IMR-90 (cell line): ENCODE data around the gene TANGO6. TPM values are rescaled to one million over a fixed set of nuclear protein-coding genes. Genes with fewer than 3 reads are reported as not detected.

ENCODE experiments used
- ATAC-seq: fragments of 200-7000 bp; cut with Tn5 transposase; 2 replicates; pipeline ENCODE4 v1.9.1; 2020; ENCODE audit warnings: low read depth, mild to moderate bottlenecking, moderate library complexity
- BruUV-seq: library from RNA; stranded (reverse); fragments of 400-500 nt; replicated peaks from 2 replicates; lab custom pipeline; 2021; lab: Mats Ljungman, UMichigan
- CTCF ChIA-PET: fragments of 300-600 bp; formaldehyde crosslinking; extraction: SDS; loops from one replicate; lab custom pipeline; 2021; ENCODE audit warnings: antibody characterized with exemption; lab: Yijun Ruan, JAX
- POLR2A ChIA-PET: fragments of 300-600 bp; sonication (Branson Sonifier 250); formaldehyde crosslinking; loops from one replicate; lab custom pipeline; 2022; ENCODE audit warnings: antibody characterized with exemption; ENCODE audit not compliant: unreplicated experiment; lab: Charles Lee
- DNase-seq: peaks from one replicate; pipeline ENCODE4 v3.0.0; 2013
- H2AFZ ChIP-seq: replicated peaks from 2 replicates; pipeline ENCODE3; 2013; ENCODE audit warnings: low read length, mild to moderate bottlenecking; ENCODE audit not compliant: poor library complexity
- H2AK5ac ChIP-seq: 2 replicates; pipeline ENCODE4 v1.6.1; 2013; ENCODE audit warnings: low read depth, low read length, inconsistent platforms
- H2AK9ac ChIP-seq: replicated peaks from 2 replicates; pipeline ENCODE3; 2013; ENCODE audit warnings: mild to moderate bottlenecking, low read depth, low read length, moderate library complexity; ENCODE audit not compliant: poor library complexity
- H2BK120ac ChIP-seq: 2 replicates; pipeline ENCODE4 v1.6.1; 2013; ENCODE audit warnings: low read depth, low read length, inconsistent platforms
- H2BK15ac ChIP-seq: 3 replicates; pipeline ENCODE4 v1.6.1; 2013; ENCODE audit warnings: low read depth, low read length, inconsistent platforms
- H2BK20ac ChIP-seq: 2 replicates; pipeline ENCODE4 v1.6.1; 2013; ENCODE audit warnings: low read depth, mild to moderate bottlenecking, inconsistent platforms, low read length, moderate library complexity
- H2BK5ac ChIP-seq: 2 replicates; pipeline ENCODE4 v1.6.1; 2013; ENCODE audit warnings: mild to moderate bottlenecking, low read depth, low read length, inconsistent platforms; ENCODE audit not compliant: poor library complexity, severe bottlenecking
- H3K14ac ChIP-seq: replicated peaks from 2 replicates; pipeline ENCODE4 v1.6.1; 2013; ENCODE audit warnings: low read depth, low read length, inconsistent platforms
- H3K18ac ChIP-seq: 2 replicates; pipeline ENCODE4 v1.6.1; 2013; ENCODE audit warnings: low read depth, low read length, control low read depth
- H3K23ac ChIP-seq: 2 replicates; pipeline ENCODE4 v1.6.1; 2013; ENCODE audit warnings: low read depth, low read length, inconsistent platforms
- H3K27ac ChIP-seq: 2 replicates; pipeline ENCODE4 v1.5.1; 2013; ENCODE audit warnings: mild to moderate bottlenecking, control low read depth, low read length; ENCODE audit not compliant: insufficient read depth
- H3K27me3 ChIP-seq: 2 replicates; pipeline ENCODE4 v1.6.1; 2013; ENCODE audit warnings: low read length; ENCODE audit not compliant: control insufficient read depth, insufficient read depth
- H3K36me3 ChIP-seq: 2 replicates; pipeline ENCODE4 v1.6.1; 2013; ENCODE audit warnings: low read length, mixed read lengths; ENCODE audit not compliant: control insufficient read depth, insufficient read depth
- H3K4ac ChIP-seq: 2 replicates; pipeline ENCODE4 v1.6.1; 2013; ENCODE audit warnings: low read depth, low read length, inconsistent platforms
- H3K4me1 ChIP-seq: 2 replicates; pipeline ENCODE4 v1.6.1; 2013; ENCODE audit warnings: low read length, mixed read lengths; ENCODE audit not compliant: control insufficient read depth, insufficient read depth
- H3K4me2 ChIP-seq: 2 replicates; pipeline ENCODE4 v1.6.1; 2013; ENCODE audit warnings: low read depth, mild to moderate bottlenecking, control low read depth, low read length, moderate library complexity
- H3K4me3 ChIP-seq: 2 replicates; pipeline ENCODE4 v1.5.1; 2013; ENCODE audit warnings: low read depth, mild to moderate bottlenecking, control low read depth, low read length, moderate library complexity; ENCODE audit not compliant: insufficient read depth
- H3K56ac ChIP-seq: 2 replicates; pipeline ENCODE4 v1.6.1; 2013; ENCODE audit warnings: low read length, inconsistent platforms; ENCODE audit not compliant: insufficient read depth; ENCODE audit errors: extremely low read depth
- H3K79me1 ChIP-seq, 2 experiments: 2 replicates each; pipeline ENCODE4 v1.6.1; 2013; ENCODE audit warnings: low read length in 2 of 2, inconsistent platforms in 1 of 2, low read depth in 1 of 2
- H3K9ac ChIP-seq: 2 replicates; pipeline ENCODE4 v1.6.1; 2013; ENCODE audit warnings: low read depth, low read length, control low read depth
- H3K9me1 ChIP-seq: 2 replicates; pipeline ENCODE4 v1.6.1; 2013; ENCODE audit warnings: low read length, inconsistent platforms; ENCODE audit not compliant: insufficient read depth
- H3K9me3 ChIP-seq: 2 replicates; pipeline ENCODE4 v1.6.1; 2013; ENCODE audit warnings: low read length; ENCODE audit not compliant: control insufficient read depth, insufficient read depth
- H4K20me1 ChIP-seq: 2 replicates; pipeline ENCODE4 v1.6.1; 2013; ENCODE audit warnings: low read length, inconsistent platforms; ENCODE audit not compliant: insufficient read depth
- H4K5ac ChIP-seq: 2 replicates; pipeline ENCODE4 v1.6.1; 2013; ENCODE audit warnings: mild to moderate bottlenecking, low read depth, low read length, control low read depth
- H4K8ac ChIP-seq, 2 experiments: 2 replicates each; pipeline ENCODE4 v1.6.1; 2013; ENCODE audit warnings: low read depth in 2 of 2, low read length in 2 of 2, control low read depth in 1 of 2, inconsistent platforms in 1 of 2
- H4K91ac ChIP-seq: 2 replicates; pipeline ENCODE4 v1.6.1; 2013; ENCODE audit warnings: low read depth, low read length, inconsistent platforms; ENCODE audit not compliant: insufficient read depth
- BHLHE40 ChIP-seq: fragments of 150-350 bp; IDR thresholded peaks from 2 replicates; pipeline ENCODE4 v1.6.1; 2016; ENCODE audit warnings: mild to moderate bottlenecking, low read depth, low read length
- CEBPB ChIP-seq: IDR thresholded peaks from 2 replicates; pipeline ENCODE4 v1.6.1; 2012; ENCODE audit warnings: low read depth, low read length, improper control_type of control experiment
- CHD1 ChIP-seq: IDR thresholded peaks from 2 replicates; pipeline ENCODE4 v1.6.1; 2012; ENCODE audit warnings: low read depth, low read length, improper control_type of control experiment
- CTCF ChIP-seq: conservative IDR thresholded peaks from 2 replicates; pipeline ENCODE4 v1.5.1; 2012; ENCODE audit warnings: mild to moderate bottlenecking, low read depth, low read length, improper control_type of control experiment
- ELK1 ChIP-seq: fragments of 150-350 bp; IDR thresholded peaks from 2 replicates; pipeline ENCODE4 v1.6.1; 2016; ENCODE audit warnings: low read depth, mild to moderate bottlenecking, low read length, moderate library complexity, borderline replicate concordance
- FOS ChIP-seq: fragments of 150-350 bp; IDR thresholded peaks from 2 replicates; pipeline ENCODE4 v1.6.1; 2016; ENCODE audit warnings: low read depth, low read length
- MAFK ChIP-seq: IDR thresholded peaks from 2 replicates; pipeline ENCODE4 v1.6.1; 2012; ENCODE audit warnings: low read depth, low read length, improper control_type of control experiment
- MAZ ChIP-seq: IDR thresholded peaks from 2 replicates; pipeline ENCODE4 v1.6.1; 2012; ENCODE audit warnings: low read depth, mild to moderate bottlenecking, low read length, improper control_type of control experiment, moderate library complexity, borderline replicate concordance
- MXI1 ChIP-seq: IDR thresholded peaks from 2 replicates; pipeline ENCODE4 v1.6.1; 2012; ENCODE audit warnings: low read depth, mild to moderate bottlenecking, low read length, moderate library complexity, borderline replicate concordance
- NFE2L2 ChIP-seq: fragments of 150-350 bp; IDR thresholded peaks from 2 replicates; pipeline ENCODE4 v1.6.1; 2016; ENCODE audit warnings: low read depth, mild to moderate bottlenecking, low read length
- POLR2A ChIP-seq: IDR thresholded peaks from 2 replicates; pipeline ENCODE4 v1.6.1; 2012; ENCODE audit warnings: mild to moderate bottlenecking, low read depth, low read length
- RAD21 ChIP-seq: IDR thresholded peaks from 2 replicates; pipeline ENCODE4 v1.6.1; 2012; ENCODE audit warnings: low read length, improper control_type of control experiment
- RCOR1 ChIP-seq: IDR thresholded peaks from 2 replicates; pipeline ENCODE4 v1.6.1; 2012; ENCODE audit warnings: mild to moderate bottlenecking, low read length, improper control_type of control experiment; ENCODE audit not compliant: insufficient replicate concordance
- RFX5 ChIP-seq: IDR thresholded peaks from 2 replicates; pipeline ENCODE4 v1.8.0; 2012; ENCODE audit warnings: low read depth, mild to moderate bottlenecking, low read length, moderate library complexity
- SMC3 ChIP-seq: fragments of 150-350 bp; IDR thresholded peaks from 2 replicates; pipeline ENCODE4 v1.6.1; 2016; ENCODE audit warnings: low read depth, mild to moderate bottlenecking, antibody characterized with exemption, low read length, moderate library complexity
- WGBS, 2 experiments: methylation state at CpG; one replicate each; pipeline versions ENCODE4 v1.1.5 to v1.1.7; 2013; ENCODE audit warnings: missing lambda C conversion rate in 2 of 2; ENCODE audit not compliant: insufficient read length in 1 of 2; ENCODE audit errors: extremely low coverage in 2 of 2; 5-methylcytosine and 5-hydroxymethylcytosine counted together
- dilution Hi-C: fragments of 300-500 bp; cut with HindIII; formaldehyde crosslinking; loops from one replicate; pipeline ENCODE4 v1.14.3; 2018; ENCODE audit warnings: low sequenced_read_pairs; ENCODE audit not compliant: unreplicated experiment
- in situ Hi-C: fragments of 300-500 bp; cut with MboI; formaldehyde crosslinking; loops from 3 replicates; pipeline ENCODE4 v1.14.3; 2019; ENCODE audit warnings: low sequenced_read_pairs, inconsistent platforms, mixed read lengths
- intact Hi-C: fragments of 100-400 bp; cut with micrococcal nuclease; formaldehyde crosslinking; loops from 2 replicates; pipeline ENCODE4 v1.10.0; 2022
- polyA plus RNA-seq, 3 experiments: library from polyadenylated mRNA; depleted of rRNA; stranded (reverse); fragments of >200 nt; gene quantifications; 2 replicates each; pipeline ENCODE4 v1.2.3, GENCODE V29; 2012; ENCODE audit warnings: low replicate concordance in 1 of 3
- total RNA-seq: library from RNA; depleted of rRNA; stranded (reverse); fragments of >200 nt; gene quantifications from 2 replicates; pipeline ENCODE4 v1.2.3, GENCODE V29; 2012
- TF ChIP-seq, protein P1 (sequence below): fragments of 150-350 bp; IDR thresholded peaks from 2 replicates; pipeline ENCODE4 v1.6.1; 2017; ENCODE audit warnings: mild to moderate bottlenecking, antibody characterized with exemption, low read length, low read depth

The TANGO6 gene
- total and polyA plus RNA-seq, 2 of the 4 experiments (the other 2 are of a cell fraction), result 6.7 to 22.4 TPM

DNA sequence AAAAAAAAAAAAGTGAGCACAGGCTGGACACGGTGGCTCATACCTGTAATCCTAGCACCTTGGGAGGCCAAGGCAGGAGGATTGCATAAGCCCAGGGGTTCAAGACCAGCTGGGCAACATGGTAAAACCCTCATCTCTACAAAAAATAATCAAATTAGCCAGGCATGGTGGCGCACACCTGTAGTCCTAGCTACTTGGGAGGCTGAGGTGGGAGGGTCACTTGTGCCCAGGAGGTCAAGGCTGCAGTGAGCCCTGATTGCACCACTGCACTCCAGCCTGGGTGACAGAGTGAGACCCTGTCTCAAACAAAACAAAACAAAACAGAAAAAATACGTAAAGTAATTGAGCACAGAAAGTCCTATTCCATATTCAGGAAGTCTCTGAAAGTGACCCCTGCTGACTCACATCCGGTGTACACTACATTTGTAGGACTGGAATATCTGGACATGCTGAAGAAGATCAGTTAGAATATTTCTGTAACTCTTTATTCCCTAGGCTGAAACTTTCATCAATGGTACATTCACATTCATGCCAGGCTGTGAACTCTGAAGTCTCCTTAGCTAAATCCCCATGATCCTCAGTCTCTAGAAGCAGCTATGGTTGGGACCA, 196.1 kb downstream of the TANGO6 start:
- Histone ChIP-seq H3K9ac (no peak overlapping the region), H3K4me3 (no peak overlapping the region), H2BK5ac (no peak overlapping the region), H4K5ac (no peak overlapping the region), H3K4me2 (no peak overlapping the region), H3K36me3 (peaks cover 3% of the 10 kb centered on the region), H2AK9ac (no peak overlapping the region), H4K8ac (no peak overlapping the region), H2BK20ac (no peak overlapping the region), H2AK5ac (no peak overlapping the region), H3K27me3 (no peaks in the 10 kb centered on the region), H3K4ac (no peak overlapping the region), H3K9me3 (no peaks in the 10 kb centered on the region), H3K18ac (no peak overlapping the region; the same call in 1 of the 2 replicates), H2BK15ac (no peak overlapping the region), H2BK120ac (no peak overlapping the region), H4K91ac (no peak overlapping the region), H3K14ac (no peak overlapping the region; the same call in 1 of the 2 replicates), H3K27ac (no peak overlapping the region), H2AFZ (no peak overlapping the region), H3K9me1 (peaks cover 6% of the 10 kb centered on the region), H3K56ac (no peak overlapping the region), H4K20me1 (no peaks in the 10 kb centered on the region), H3K23ac (no peak overlapping the region), H3K4me1 (peaks cover 5% of the 10 kb centered on the region), H3K79me1 (no peaks in the 10 kb centered on the region)
- ChIA-PET POLR2A (no interaction called here), CTCF (interaction anchor here (0.6 kb wide), 1 partner anchor 58 kb away, joined by 3 read pairs; no protein-coding TSS in a partner anchor)
- no peak for ATAC-seq
- intact Hi-C loops (no loop called here), in situ Hi-C loops (no loop called here), dilution Hi-C loops (no loop called here)
- no TSS peak for BruUV-seq
- DNase-seq, result peak; percentile 45
- WGBS, 2 experiments, result 100% methylated on average over 1 of the region's 4 CpGs; no CpG with 5 or more reads in 1 of the 2 experiments
- no peak for TF ChIP-seq CEBPB
- TF ChIP-seq NFE2L2, result no peak
- TF ChIP-seq CTCF, result no peak
- TF ChIP-seq RFX5, result no peak
- TF ChIP-seq, protein P1, sequence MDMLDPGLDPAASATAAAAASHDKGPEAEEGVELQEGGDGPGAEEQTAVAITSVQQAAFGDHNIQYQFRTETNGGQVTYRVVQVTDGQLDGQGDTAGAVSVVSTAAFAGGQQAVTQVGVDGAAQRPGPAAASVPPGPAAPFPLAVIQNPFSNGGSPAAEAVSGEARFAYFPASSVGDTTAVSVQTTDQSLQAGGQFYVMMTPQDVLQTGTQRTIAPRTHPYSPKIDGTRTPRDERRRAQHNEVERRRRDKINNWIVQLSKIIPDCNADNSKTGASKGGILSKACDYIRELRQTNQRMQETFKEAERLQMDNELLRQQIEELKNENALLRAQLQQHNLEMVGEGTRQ, result no peak
- TF ChIP-seq CHD1, result no peak
- TF ChIP-seq FOS, result no peak
- no peak for TF ChIP-seq RAD21
- no peak for TF ChIP-seq RCOR1
- TF ChIP-seq MXI1, result no peak
- no peak for TF ChIP-seq POLR2A
- TF ChIP-seq MAFK, result no peak
- TF ChIP-seq SMC3, result no peak
- TF ChIP-seq MAZ, result no peak
- TF ChIP-seq BHLHE40, result no peak
- no peak for TF ChIP-seq ELK1
